Activated T-cell treated with anti-CD3 and anti-CD28 coated beads, Interleukin-2, amount 50 U/mL, for 48 hours (primary cell): ENCODE data around the gene RAB2B.

ENCODE experiments used
- DNase-seq, 2 experiments: peaks; one replicate each; pipeline ENCODE4 v3.0.0-alpha.2; 2020

The RAB2B gene

GRCh38 chr14:21476925-21477681 lies at the start of gene RAB2B, which contains the start of gene TOX4:
RAB2B (minus strand) TSS chr14:21476959; CDS start chr14:21476872, 87 bp downstream.
TOX4 (plus strand) TSS chr14:21477195; CDS start chr14:21477279, 84 bp downstream.
- DNase-seq = peak; percentile 93 to 94

- peak; percentile 74 to 80 for DNase-seq
These were observed 49.4 kb upstream of the RAB2B start, which contains the start of gene SALL2 for GRCh38 chr14:21525962-21526671. SALL2 (minus strand) TSS chr14:21526346; CDS start chr14:21526127, 219 bp downstream.

GRCh38 chr14:21525571-21525961 lies 48.8 kb upstream of the RAB2B start:
- no peak for DNase-seq

GRCh38 chr14:21524575-21525490 lies 48.1 kb upstream of the RAB2B start:
- no peak for DNase-seq

GRCh38 chr14:21523203-21523602 lies 46.4 kb upstream of the RAB2B start:
- no peak for DNase-seq

GRCh38 chr14:21521501-21521900 lies 44.7 kb upstream of the RAB2B start:
- DNase-seq = no peak

GRCh38 chr14:21520767-21521166 lies 44.0 kb upstream of the RAB2B start:
- no peak for DNase-seq

- DNase-seq = no peak
These were observed 42.0 kb upstream of the RAB2B start for GRCh38 chr14:21518725-21519124.

- no peak for DNase-seq
These were observed 37.6 kb upstream of the RAB2B start for GRCh38 chr14:21514341-21514740.

GRCh38 chr14:21510735-21511657 lies 34.2 kb upstream of the RAB2B start, which contains the start of gene METTL3:
METTL3 (minus strand) TSS chr14:21511340; CDS start chr14:21511223, 117 bp downstream.
- DNase-seq = peak; percentile 92 to 93

GRCh38 chr14:21509432-21510143 lies 32.8 kb upstream of the RAB2B start:
- DNase-seq = no peak

GRCh38 chr14:21506557-21506956 lies 29.8 kb upstream of the RAB2B start:
- DNase-seq = no peak

GRCh38 chr14:21505012-21505553 lies 28.3 kb upstream of the RAB2B start:
- no peak for DNase-seq

- no peak for DNase-seq
These were observed 26.6 kb upstream of the RAB2B start for GRCh38 chr14:21503376-21503775.

- DNase-seq = no peak
These were observed 24.8 kb upstream of the RAB2B start for GRCh38 chr14:21501568-21501967.

- no peak for DNase-seq
These were observed 22.1 kb upstream of the RAB2B start for GRCh38 chr14:21498540-21499526.

GRCh38 chr14:21496453-21496852 lies 19.7 kb upstream of the RAB2B start:
- DNase-seq = no peak

GRCh38 chr14:21494902-21495762 lies 18.4 kb upstream of the RAB2B start:
- DNase-seq = no peak
